H1 (cell line): ENCODE measurements around the gene SEMA7A. TPM values are rescaled to one million over a fixed set of nuclear protein-coding genes. Genes with fewer than 3 reads are reported as not detected.
"Not testable (repeated sequence)": the region's sequence is repeated elsewhere in the genome, so short reads cannot be mapped to it uniquely, and the experiment has no call there.

Source experiments
- CTCF ChIA-PET: fragments of 300-600 bp; sonication (Branson Sonifier 250); formaldehyde crosslinking; loops from one replicate; lab custom pipeline; 2021; ENCODE audit not compliant: partially characterized antibody; lab: Charles Lee
- POLR2A ChIA-PET: fragments of 300-600 bp; sonication (Branson Sonifier 250); formaldehyde crosslinking; loops from one replicate; lab custom pipeline; 2021; ENCODE audit warnings: inconsistent platforms; ENCODE audit not compliant: partially characterized antibody; lab: Charles Lee
- DNase-seq, 2 experiments: peaks; one replicate each; pipeline versions ENCODE4 v3.0.0 to v3.0.0-alpha.2; 2010 to 2022; ENCODE audit warnings: low spot score in 2 of 2, low read depth in 1 of 2, mixed read lengths in 1 of 2
- FAIRE-seq: peaks from 2 replicates; lab custom pipeline; 2011; peaks lifted over from hg19 to GRCh38; lab: Jason Lieb, UNC
- H2AFZ ChIP-seq: 2 replicates; pipeline ENCODE4 v1.8.1; 2012; ENCODE audit warnings: low read length, inconsistent platforms
- H2AK5ac ChIP-seq: 2 replicates; pipeline ENCODE4 v1.6.1; 2013; ENCODE audit warnings: low read depth, low read length
- H2BK120ac ChIP-seq: replicated peaks from 2 replicates; pipeline ENCODE3; 2013; ENCODE audit warnings: low read depth, low read length, inconsistent platforms
- H2BK12ac ChIP-seq: 2 replicates; pipeline ENCODE4 v1.6.1; 2013; ENCODE audit warnings: low read depth, low read length
- H2BK15ac ChIP-seq: 2 replicates; pipeline ENCODE4 v1.6.1; 2013; ENCODE audit warnings: low read length
- H2BK20ac ChIP-seq: 2 replicates; pipeline ENCODE4 v1.6.1; 2013; ENCODE audit warnings: low read length
- H2BK5ac ChIP-seq: 2 replicates; pipeline ENCODE4 v1.6.1; 2013; ENCODE audit warnings: low read depth, low read length
- H3K14ac ChIP-seq: 2 replicates; pipeline ENCODE4 v1.6.1; 2013; ENCODE audit warnings: inconsistent platforms; ENCODE audit not compliant: insufficient read length
- H3K18ac ChIP-seq: 2 replicates; pipeline ENCODE4 v1.6.1; 2013; ENCODE audit warnings: low read length; ENCODE audit errors: extremely low read depth
- H3K23ac ChIP-seq: 2 replicates; pipeline ENCODE4 v1.6.1; 2013; ENCODE audit warnings: inconsistent platforms; ENCODE audit not compliant: insufficient read length
- H3K23me2 ChIP-seq: 2 replicates; pipeline ENCODE4 v1.6.1; 2013; ENCODE audit warnings: low read depth, low read length
- H3K27ac ChIP-seq: 2 replicates; pipeline ENCODE4 v1.6.1; 2011; ENCODE audit warnings: low read depth, low read length, inconsistent platforms
- H3K27me3 ChIP-seq, 4 experiments: replicated peaks in 1 of 4; 1 replicate in 1 of 4; 2 replicates in 3 of 4; pipeline versions ENCODE4 v1.6.1 to v1.8.1; 2011 to 2013; ENCODE audit warnings: low read length in 3 of 4, mild to moderate bottlenecking in 3 of 4, inconsistent platforms in 2 of 4, mixed read lengths in 2 of 4, moderate library complexity in 1 of 4; ENCODE audit not compliant: control insufficient read depth in 3 of 4, insufficient read depth in 3 of 4; ENCODE audit errors: extremely low read depth in 1 of 4
- H3K36me3 ChIP-seq, 4 experiments: 2 replicates each; pipeline versions ENCODE4 v1.6.1 to v1.8.1; 2011 to 2013; ENCODE audit warnings: mild to moderate bottlenecking in 4 of 4, low read length in 3 of 4, moderate library complexity in 2 of 4, control low read depth in 1 of 4, inconsistent platforms in 1 of 4; ENCODE audit not compliant: insufficient read depth in 4 of 4, control insufficient read depth in 2 of 4
- H3K4ac ChIP-seq: replicated peaks from 2 replicates; pipeline ENCODE3; 2013; ENCODE audit warnings: low read length, low read depth, mixed read lengths, inconsistent platforms; ENCODE audit not compliant: insufficient read length
- H3K4me1 ChIP-seq, 4 experiments: replicated peaks in 1 of 4; 1 replicate in 1 of 4; 2 replicates in 3 of 4; pipeline versions ENCODE4 v1.6.1 to v1.8.1; 2011 to 2013; ENCODE audit warnings: low read length in 3 of 4, inconsistent platforms in 2 of 4, mixed read lengths in 1 of 4; ENCODE audit not compliant: insufficient read depth in 4 of 4, control insufficient read depth in 3 of 4
- H3K4me2 ChIP-seq, 2 experiments: 2 replicates each; pipeline versions ENCODE4 v1.6.1 to v1.8.1; 2011 to 2013; ENCODE audit warnings: low read depth in 2 of 2, low read length in 2 of 2, control low read depth in 1 of 2, inconsistent platforms in 1 of 2, mild to moderate bottlenecking in 1 of 2; ENCODE audit not compliant: insufficient read depth in 1 of 2
- H3K4me3 ChIP-seq, 4 experiments: fragments of 200-600, 300-600 bp in 1 of 4; sonication (generic), shearing (Covaris generic), sonication (Bioruptor Twin) in 1 of 4; 2 replicates each; pipeline versions ENCODE4 v1.5.1 to v1.8.1; 2011 to 2016; ENCODE audit warnings: low read length in 4 of 4, low read depth in 3 of 4, control low read depth in 2 of 4, inconsistent platforms in 2 of 4, mild to moderate bottlenecking in 2 of 4, mixed read lengths in 1 of 4, moderate library complexity in 1 of 4; ENCODE audit not compliant: insufficient read depth in 2 of 4; ENCODE audit errors: extremely low read depth in 1 of 4
- H3K56ac ChIP-seq: replicated peaks from 2 replicates; pipeline ENCODE3; 2013; ENCODE audit warnings: low read depth, mild to moderate bottlenecking, mixed read lengths, low read length, inconsistent platforms; ENCODE audit not compliant: insufficient read length
- H3K79me1 ChIP-seq: 2 replicates; pipeline ENCODE4 v1.6.1; 2013; ENCODE audit warnings: low read depth, low read length, control low read depth
- H3K79me2 ChIP-seq, 2 experiments: 2 replicates each; pipeline versions ENCODE4 v1.6.1 to v1.8.1; 2012 to 2013; ENCODE audit warnings: low read length in 2 of 2, mild to moderate bottlenecking in 2 of 2, inconsistent platforms in 1 of 2; ENCODE audit not compliant: insufficient read depth in 2 of 2, control insufficient read depth in 1 of 2
- H3K9ac ChIP-seq, 4 experiments: replicated peaks in 1 of 4; 1 replicate in 1 of 4; 2 replicates in 3 of 4; pipeline versions ENCODE4 v1.6.1 to v1.8.1; 2011 to 2013; ENCODE audit warnings: low read depth in 3 of 4, low read length in 3 of 4, control low read depth in 2 of 4, mild to moderate bottlenecking in 2 of 4, moderate library complexity in 2 of 4, inconsistent platforms in 1 of 4; ENCODE audit errors: extremely low read depth in 1 of 4
- H3K9me3 ChIP-seq, 2 experiments: 2 replicates each; pipeline versions ENCODE4 v1.6.1 to v1.8.1; 2012 to 2013; ENCODE audit warnings: mild to moderate bottlenecking in 2 of 2, moderate library complexity in 2 of 2, control low read depth in 1 of 2, inconsistent platforms in 1 of 2, low read depth in 1 of 2, low read length in 1 of 2, mixed read lengths in 1 of 2; ENCODE audit not compliant: insufficient read depth in 2 of 2
- H4K20me1 ChIP-seq, 2 experiments: replicated peaks in 1 of 2; 2 replicates each; pipeline versions ENCODE3 to v1.8.1; 2011 to 2013; ENCODE audit warnings: inconsistent platforms in 2 of 2, low read length in 2 of 2, mild to moderate bottlenecking in 1 of 2; ENCODE audit not compliant: insufficient read depth in 2 of 2, control insufficient read depth in 1 of 2
- H4K5ac ChIP-seq: 2 replicates; pipeline ENCODE4 v1.6.1; 2013; ENCODE audit warnings: low read length, low read depth, mixed read lengths, inconsistent platforms; ENCODE audit not compliant: insufficient read length
- H4K8ac ChIP-seq: 2 replicates; pipeline ENCODE4 v1.8.0; 2013; ENCODE audit warnings: mild to moderate bottlenecking, moderate library complexity, low read length, inconsistent platforms; ENCODE audit not compliant: insufficient read depth; ENCODE audit errors: extremely low read depth
- H4K91ac ChIP-seq: replicated peaks from 2 replicates; pipeline ENCODE3; 2013; ENCODE audit warnings: low read length, mixed read lengths, inconsistent platforms; ENCODE audit not compliant: insufficient read length
- WGBS, 2 experiments: shearing (Covaris generic) in 1 of 2; methylation state at CpG; one replicate each; pipeline versions ENCODE4 v1.1.6 to v1.1.7; 2013 to 2015; ENCODE audit warnings: low lambda C conversion rate in 2 of 2, mixed read lengths in 2 of 2, inconsistent platforms in 1 of 2, low coverage in 1 of 2, missing lambda C conversion rate in 1 of 2; ENCODE audit not compliant: insufficient replicate concordance in 2 of 2, insufficient coverage in 1 of 2, insufficient read length in 1 of 2; ENCODE audit errors: extremely low coverage in 1 of 2, missing lambda C conversion rate in 1 of 2; 5-methylcytosine and 5-hydroxymethylcytosine counted together
- polyA plus RNA-seq, 7 experiments: library from polyadenylated mRNA; depleted of rRNA in 3 of 7; stranded (reverse) in 5 of 7; unstranded in 2 of 7; fragments of >200 nt in 5 of 7; fragments of 200-250 nt in 2 of 7; gene quantifications; 1 replicate in 5 of 7; 2 replicates in 1 of 7; 4 replicates in 1 of 7; pipeline versions ENCODE4 v1.2.1 to v1.2.3, GENCODE V29; 2011 to 2013; ENCODE audit warnings: missing spikeins in 2 of 7, mixed read lengths in 2 of 7
- total RNA-seq: library from RNA; stranded (reverse); fragmentation: NEBNext Ultra II Directional; extraction: Animal tissue kit (Norgen Biotek cat#: 25700); gene quantifications from 2 replicates; pipeline ENCODE4 v1.2.1, GENCODE V29; 2021

SEMA7A gene
- total and polyA plus RNA-seq, 2 of the 8 experiments (the other 6 are each of a cell fraction or from before 2014, with no cell fraction given), result 10.7 to 15.0 TPM

GRCh38 chr15:74457036-74457435 lies 23.3 kb upstream of the SEMA7A start:
- H3K79me1 ChIP-seq, H3K4ac ChIP-seq, H3K23ac ChIP-seq, H3K79me2 ChIP-seq, H2BK12ac ChIP-seq, H4K8ac ChIP-seq, H3K4me1 ChIP-seq, H2BK20ac ChIP-seq, H2AFZ ChIP-seq, H3K4me2 ChIP-seq, H3K18ac ChIP-seq, POLR2A ChIA-PET, H3K56ac ChIP-seq, H3K9ac ChIP-seq, H3K4me3 ChIP-seq, H2AK5ac ChIP-seq, H3K9me3 ChIP-seq, H2BK15ac ChIP-seq, H3K27me3 ChIP-seq, H4K20me1 ChIP-seq, H2BK5ac ChIP-seq, FAIRE-seq, DNase-seq, H4K5ac ChIP-seq, H3K27ac ChIP-seq, H3K14ac ChIP-seq, H4K91ac ChIP-seq, H2BK120ac ChIP-seq: not testable (repeated sequence)
- WGBS, 2 experiments, result 88% methylated on average over 10 of the region's 10 CpGs; no CpG with 5 or more reads in 1 of the 2 experiments
- peaks cover 5 to 11% (median 6%) of the 10 kb centered on the region in 4 experiments; a peak in 7 of 8 replicates for H3K36me3 ChIP-seq
- CTCF ChIA-PET, result interaction anchor here (0.6 to 41.3 kb wide), 6 partner anchors 17 to 81 kb away, joined by 3 to 1311 read pairs (median 5); partner anchors contain the start of gene CYP11A1
- H3K23me2 ChIP-seq, result peaks cover 14% of the 10 kb centered on the region
